DOHH2 (cell line): ENCODE data around the gene ELAC1.
"Not testable (repeated sequence)": the region's sequence is repeated elsewhere in the genome, so short reads cannot be mapped to it uniquely, and the experiment has no call there.

Experiments used
- H3F3A ChIP-seq: fragments of 200-600 bp; sonication (generic), shearing (Covaris generic); 2 replicates; pipeline ENCODE4 v1.6.0; 2016; ENCODE audit warnings: antibody characterized with exemption, mild to moderate bottlenecking; ENCODE audit not compliant: control insufficient read depth, insufficient read depth
- H3K27ac ChIP-seq: fragments of 200-600 bp; sonication (generic); 2 replicates; pipeline ENCODE4 v1.5.1; 2014; ENCODE audit warnings: low read depth, mild to moderate bottlenecking, low read length, moderate library complexity
- H3K27me3 ChIP-seq: fragments of 200-600 bp; sonication (generic); 2 replicates; pipeline ENCODE4 v1.6.1; 2014; ENCODE audit warnings: mild to moderate bottlenecking, low read length, mixed read lengths; ENCODE audit not compliant: control insufficient read depth
- H3K36me3 ChIP-seq: fragments of 200-600 bp; sonication (generic); 2 replicates; pipeline ENCODE4 v1.6.1; 2014; ENCODE audit warnings: mild to moderate bottlenecking, low read length, moderate library complexity, mixed read lengths; ENCODE audit not compliant: control insufficient read depth
- H3K4me1 ChIP-seq: fragments of 200-600 bp; sonication (generic); 2 replicates; pipeline ENCODE4 v1.6.1; 2014; ENCODE audit warnings: mild to moderate bottlenecking, low read length, mixed read lengths; ENCODE audit not compliant: control insufficient read depth
- H3K4me2 ChIP-seq: fragments of 200-600 bp; sonication (generic); 2 replicates; pipeline ENCODE4 v1.6.0; 2014; ENCODE audit warnings: mild to moderate bottlenecking, low read length, moderate library complexity
- H3K4me3 ChIP-seq: fragments of 200-600 bp; sonication (generic); 2 replicates; pipeline ENCODE4 v1.5.1; 2014; ENCODE audit warnings: mild to moderate bottlenecking, low read length, mixed read lengths
- H3K79me2 ChIP-seq: fragments of 200-600 bp; sonication (generic); 2 replicates; pipeline ENCODE4 v1.6.1; 2014; ENCODE audit warnings: mild to moderate bottlenecking, low read length, mixed read lengths; ENCODE audit not compliant: control insufficient read depth
- H3K9me2 ChIP-seq: fragments of 200-600 bp; sonication (generic); replicated peaks from 2 replicates; pipeline ENCODE4 v1.6.1; 2014; ENCODE audit warnings: mild to moderate bottlenecking, low read length, mixed read lengths; ENCODE audit not compliant: control insufficient read depth
- H3K9me3 ChIP-seq: fragments of 200-600 bp; sonication (generic); 2 replicates; pipeline ENCODE4 v1.6.1; 2014; ENCODE audit warnings: antibody characterized with exemption, low read length, mixed read lengths; ENCODE audit not compliant: control insufficient read depth, insufficient read depth
- H4K20me1 ChIP-seq: fragments of 200-600 bp; sonication (generic); 2 replicates; pipeline ENCODE4 v1.6.0; 2014; ENCODE audit warnings: low read depth, mild to moderate bottlenecking, antibody characterized with exemption, low read length, moderate library complexity; ENCODE audit not compliant: control insufficient read depth, insufficient read depth
- CTCF ChIP-seq: fragments of 200-600 bp; sonication (generic); IDR thresholded peaks from one replicate; pipeline ENCODE4 v1.5.1; 2014; ENCODE audit warnings: antibody characterized with exemption, mild to moderate bottlenecking, low read depth, low read length; ENCODE audit not compliant: poor library complexity, severe bottlenecking
- EZH2phosphoT487 ChIP-seq: fragments of 200-600 bp; sonication (generic); IDR thresholded peaks from 2 replicates; pipeline ENCODE4 v1.6.1; 2017; ENCODE audit warnings: borderline replicate concordance, mild to moderate bottlenecking, antibody characterized with exemption, low read length, moderate library complexity, mixed read lengths

ELAC1 gene

GRCh38 chr18:50987261-50987660, 19.4 kb downstream of the ELAC1 start:
- H4K20me1 ChIP-seq, result no peaks in the 10 kb centered on the region
- H3K36me3 ChIP-seq, result peaks cover 8% of the 10 kb centered on the region
- no peaks in the 10 kb centered on the region for H3F3A ChIP-seq
- no peaks in the 10 kb centered on the region for H3K9me3 ChIP-seq
- no peak overlapping the region for H3K4me3 ChIP-seq
- no peaks in the 10 kb centered on the region for H3K9me2 ChIP-seq
- H3K4me2 ChIP-seq, result no peak overlapping the region
- no peaks in the 10 kb centered on the region for H3K4me1 ChIP-seq
- H3K79me2 ChIP-seq, result peaks cover 4% of the 10 kb centered on the region
- no peaks in the 10 kb centered on the region for H3K27me3 ChIP-seq
- H3K27ac ChIP-seq, result no peak overlapping the region
- TF ChIP-seq EZH2phosphoT487, result no peak
- no peak for TF ChIP-seq CTCF

- H3K4me1 ChIP-seq, result no peaks in the 10 kb centered on the region
- no peaks in the 10 kb centered on the region for H3K9me3 ChIP-seq
- no peaks in the 10 kb centered on the region for H3F3A ChIP-seq
- TF ChIP-seq CTCF (no peak), EZH2phosphoT487 (no peak)
- no peaks in the 10 kb centered on the region for H3K79me2 ChIP-seq
- no peaks in the 10 kb centered on the region for H4K20me1 ChIP-seq
- H3K4me3 ChIP-seq, result no peak overlapping the region
- H3K36me3 ChIP-seq, result peaks cover 7% of the 10 kb centered on the region
- H3K9me2 ChIP-seq, result no peaks in the 10 kb centered on the region
- H3K4me2 ChIP-seq, result no peak overlapping the region
- no peaks in the 10 kb centered on the region for H3K27me3 ChIP-seq
- H3K27ac ChIP-seq, result no peak overlapping the region
Observed at GRCh38 chr18:50989711-50990110, 21.9 kb downstream of the ELAC1 start.

- Histone ChIP-seq H3K4me3 (no peak overlapping the region), H3K4me1 (no peaks in the 10 kb centered on the region), H3K36me3 (peaks cover 3% of the 10 kb centered on the region; the same call in 1 of the 2 replicates), H3K27me3 (no peaks in the 10 kb centered on the region), H3K27ac (no peak overlapping the region), H3K9me3 (peaks cover 2% of the 10 kb centered on the region; the same call in 1 of the 2 replicates), H3K9me2 (no peaks in the 10 kb centered on the region), H3K79me2 (no peaks in the 10 kb centered on the region), H3K4me2 (no peak overlapping the region), H4K20me1 (no peaks in the 10 kb centered on the region), H3F3A (no peaks in the 10 kb centered on the region)
- TF ChIP-seq EZH2phosphoT487 (no peak), CTCF (no peak)
Observed at GRCh38 chr18:50992351-50992762, 24.5 kb downstream of the ELAC1 start.

- H4K20me1 ChIP-seq, result no peaks in the 10 kb centered on the region
- H3K27ac ChIP-seq, result no peak overlapping the region
- no peak overlapping the region for H3K4me2 ChIP-seq
- no peaks in the 10 kb centered on the region for H3K9me2 ChIP-seq
- peaks cover 2% of the 10 kb centered on the region; the same call in 1 of the 2 replicates for H3K9me3 ChIP-seq
- H3K4me3 ChIP-seq, result no peak overlapping the region
- TF ChIP-seq CTCF, result no peak
- no peak for TF ChIP-seq EZH2phosphoT487
- no peaks in the 10 kb centered on the region for H3K4me1 ChIP-seq
- no peaks in the 10 kb centered on the region for H3K27me3 ChIP-seq
- H3F3A ChIP-seq, result no peaks in the 10 kb centered on the region
- no peaks in the 10 kb centered on the region for H3K36me3 ChIP-seq
- H3K79me2 ChIP-seq, result no peaks in the 10 kb centered on the region
Observed at GRCh38 chr18:50994031-50994430, 26.2 kb downstream of the ELAC1 start.

GRCh38 chr18:51003174-51003573, 35.3 kb downstream of the ELAC1 start:
- H3K36me3 ChIP-seq, H3K27ac ChIP-seq, H3K4me2 ChIP-seq, H3F3A ChIP-seq, H4K20me1 ChIP-seq, H3K4me1 ChIP-seq, H3K9me3 ChIP-seq, H3K4me3 ChIP-seq, H3K27me3 ChIP-seq, H3K79me2 ChIP-seq, H3K9me2 ChIP-seq: not testable (repeated sequence)
